AG09319 (cell line): Measurements from ENCODE around the gene BTG1.

Source experiments
- DNase-seq: peaks from one replicate; pipeline ENCODE4 v3.0.0-alpha.2; 2010; ENCODE audit warnings: low read depth; ENCODE audit errors: extremely low read depth
- CTCF ChIP-seq: IDR thresholded peaks from 2 replicates; pipeline ENCODE4 v1.5.1; 2011; ENCODE audit warnings: low read depth, mild to moderate bottlenecking, inconsistent platforms, low read length, moderate library complexity

The BTG1 gene

GRCh38 chr12:92123780-92124688, 21.6 kb downstream of the BTG1 start:
- no peak for TF ChIP-seq CTCF
- DNase-seq = no peak

- DNase-seq = no peak
- TF ChIP-seq CTCF = no peak
Observed at GRCh38 chr12:92122941-92123779, 22.5 kb downstream of the BTG1 start.

GRCh38 chr12:92121826-92122225, 23.8 kb downstream of the BTG1 start:
- no peak for TF ChIP-seq CTCF
- no peak for DNase-seq

GRCh38 chr12:92118826-92119536, 26.7 kb downstream of the BTG1 start:
- TF ChIP-seq CTCF = no peak
- DNase-seq = no peak

- DNase-seq = no peak
- TF ChIP-seq CTCF = no peak
Observed at GRCh38 chr12:92114834-92115233, 30.8 kb downstream of the BTG1 start.

GRCh38 chr12:92111256-92111655, 34.4 kb downstream of the BTG1 start:
- DNase-seq = no peak

More at GRCh38 chr12:92111256-92111655, 34.4 kb downstream of the BTG1 start:
- no peak for TF ChIP-seq CTCF
